Transverse colon (tissue), 4 donors: ENCODE data around the gene ZNG1B. TPM values are rescaled to one million over a fixed set of nuclear protein-coding genes. Genes with fewer than 3 reads are reported as not detected.

Experiments
- total RNA-seq, 4 donors: library from RNA; depleted of rRNA; stranded (reverse); fragments of >200 nt; gene quantifications; one replicate each; pipeline ENCODE4 v1.1.0, GENCODE V29; 2016

Gene ZNG1B
- total RNA-seq, 4 donors from 2014 or later, result 12.7 to 56.5 (median 38.5) TPM

Other genes starting within 250 kb of the ZNG1B start
- gene PAX8, start 158.8 kb upstream of the ZNG1B start, total RNA-seq, result 10 to 100 TPM in 2 of 4 donors, 1 to 10 TPM in 2; 1.6 to 13.7 (median 8.3) TPM
- gene FOXD4L1, start 61.0 kb downstream of the ZNG1B start, total RNA-seq, result under 1 TPM in 1 of 4 donors, not detected in 3; 0.16 TPM
- gene RABL2A, start 189.6 kb downstream of the ZNG1B start, total RNA-seq, result 10 to 100 TPM; 13.5 to 44.8 (median 16.6) TPM